GM23338 (cell line): ENCODE data around the gene CDK5RAP2. TPM values are rescaled to one million over a fixed set of nuclear protein-coding genes. Genes with fewer than 3 reads are reported as not detected.

Source experiments
- ATAC-seq: fragments of 200-7000 bp; cut with Tn5 transposase; 3 replicates; pipeline ENCODE4 v1.9.1; 2020
- DNase-seq: peaks from one replicate; pipeline ENCODE4 v3.0.0-alpha.2; 2015; ENCODE audit warnings: low spot score
- H2AFZ ChIP-seq: fragments of 200-600 bp; sonication (generic); 2 replicates; pipeline ENCODE4 v1.8.0; 2016; ENCODE audit warnings: antibody characterized with exemption, mild to moderate bottlenecking, moderate library complexity
- H3F3A ChIP-seq: fragments of 200-600 bp; sonication (generic); replicated peaks from 2 replicates; pipeline ENCODE4 v1.8.0; 2017; ENCODE audit warnings: antibody characterized with exemption, mixed run types, low read depth
- H3K27ac ChIP-seq: fragments of 200-600 bp; sonication (generic); 2 replicates; pipeline ENCODE4 v1.6.1; 2016; ENCODE audit warnings: low read depth
- H3K27me3 ChIP-seq: fragments of 200-600 bp; sonication (generic); 2 replicates; pipeline ENCODE4 v1.8.0; 2016; ENCODE audit warnings: mild to moderate bottlenecking, mixed run types, moderate library complexity; ENCODE audit not compliant: insufficient read depth
- H3K36me3 ChIP-seq: fragments of 200-600 bp; sonication (generic); 2 replicates; pipeline ENCODE4 v1.8.0; 2016; ENCODE audit warnings: mild to moderate bottlenecking; ENCODE audit not compliant: insufficient read depth
- H3K4me1 ChIP-seq: fragments of 200-600 bp; sonication (generic); 2 replicates; pipeline ENCODE4 v1.8.0; 2016; ENCODE audit warnings: mild to moderate bottlenecking, moderate library complexity; ENCODE audit not compliant: insufficient read depth
- H3K4me2 ChIP-seq: fragments of 200-600 bp; sonication (generic); 2 replicates; pipeline ENCODE4 v1.7.1; 2017; ENCODE audit warnings: mixed run types
- H3K4me3 ChIP-seq: fragments of 200-600 bp; sonication (generic); 2 replicates; pipeline ENCODE4 v1.6.1; 2016; ENCODE audit warnings: mixed run types
- H3K79me2 ChIP-seq: fragments of 200-600 bp; sonication (generic); replicated peaks from 2 replicates; pipeline ENCODE4 v1.8.0; 2017; ENCODE audit warnings: mild to moderate bottlenecking; ENCODE audit not compliant: insufficient read depth
- H3K9me2 ChIP-seq: fragments of 200-600 bp; sonication (generic); 2 replicates; pipeline ENCODE4 v1.8.0; 2017; ENCODE audit not compliant: insufficient read depth
- H4K20me1 ChIP-seq: fragments of 200-600 bp; sonication (generic); replicated peaks from 2 replicates; pipeline ENCODE4 v1.8.0; 2017; ENCODE audit warnings: mild to moderate bottlenecking; ENCODE audit not compliant: insufficient read depth
- H3K27ac Mint-ChIP-seq: 2 replicates; pipeline ENCODE4 v1.8.0; 2020; ENCODE audit warnings: inconsistent platforms, mild to moderate bottlenecking, moderate library complexity, mixed read lengths
- H3K27me3 Mint-ChIP-seq: 3 replicates; pipeline ENCODE4 v1.8.0; 2022; ENCODE audit warnings: low read depth, mild to moderate bottlenecking, moderate library complexity, mixed read lengths, inconsistent platforms; ENCODE audit not compliant: insufficient read depth, poor library complexity
- H3K36me3 Mint-ChIP-seq: 3 replicates; pipeline ENCODE4 v1.8.0; 2021; ENCODE audit warnings: low read depth, mild to moderate bottlenecking, inconsistent platforms, moderate library complexity, mixed read lengths
- H3K4me1 Mint-ChIP-seq: 3 replicates; pipeline ENCODE4 v1.8.0; 2020; ENCODE audit warnings: mild to moderate bottlenecking, inconsistent platforms, mixed read lengths
- H3K4me3 Mint-ChIP-seq: 3 replicates; pipeline ENCODE4 v1.8.0; 2021; ENCODE audit warnings: moderate library complexity, mild to moderate bottlenecking, inconsistent platforms, mixed read lengths
- H3K9me3 Mint-ChIP-seq: 3 replicates; pipeline ENCODE4 v1.8.0; 2020; ENCODE audit warnings: moderate library complexity, mild to moderate bottlenecking, inconsistent platforms, mixed read lengths
- CREB1 ChIP-seq: fragments of 250-450 bp; sonication (Bioruptor Pico); IDR thresholded peaks from 2 replicates; pipeline ENCODE4 v1.5.0; 2020; ENCODE audit warnings: low read depth, mild to moderate bottlenecking, moderate library complexity
- CTCF ChIP-seq, 2 experiments: fragments of 200-600 bp in 1 of 2; sonication (generic) in 1 of 2; conservative IDR thresholded peaks; 2 replicates each; pipeline versions ENCODE4 v1.5.1 to v1.6.1; 2016 to 2017; ENCODE audit warnings: antibody characterized with exemption in 2 of 2, low read depth in 2 of 2, mild to moderate bottlenecking in 2 of 2, moderate library complexity in 1 of 2
- EZH2 ChIP-seq: fragments of 200-600 bp; sonication (generic); IDR thresholded peaks from one replicate; pipeline ENCODE4 v1.8.0; 2017; ENCODE audit warnings: antibody characterized with exemption, mild to moderate bottlenecking, low read depth; ENCODE audit not compliant: unreplicated experiment
- EZH2phosphoT487 ChIP-seq: fragments of 200-600 bp; sonication (generic); IDR thresholded peaks from one replicate; pipeline ENCODE4 v1.8.1; 2018; ENCODE audit warnings: antibody characterized with exemption; ENCODE audit not compliant: unreplicated experiment
- JUNB ChIP-seq: IDR thresholded peaks from one replicate; pipeline ENCODE4 v1.6.1; 2016; ENCODE audit warnings: antibody characterized with exemption; ENCODE audit not compliant: unreplicated experiment
- NANOG ChIP-seq: IDR thresholded peaks from 2 replicates; pipeline ENCODE4 v1.6.1; 2016; ENCODE audit warnings: antibody characterized with exemption, borderline replicate concordance
- POLR2AphosphoS5 ChIP-seq: IDR thresholded peaks from 2 replicates; pipeline ENCODE4 v1.6.1; 2016; ENCODE audit warnings: antibody characterized with exemption, low read depth
- REST ChIP-seq: IDR thresholded peaks from one replicate; pipeline ENCODE4 v1.6.1; 2018; ENCODE audit warnings: antibody characterized with exemption; ENCODE audit not compliant: unreplicated experiment
- STAT1 ChIP-seq: IDR thresholded peaks from one replicate; pipeline ENCODE4 v1.6.1; 2016; ENCODE audit warnings: antibody characterized with exemption; ENCODE audit not compliant: unreplicated experiment
- ZNF114 ChIP-seq: fragments of 250-450 bp; sonication (Bioruptor Pico); IDR thresholded peaks from 2 replicates; pipeline ENCODE4 v1.5.0; 2020; ENCODE audit warnings: mild to moderate bottlenecking, moderate library complexity
- ZNF331 ChIP-seq: fragments of 250-450 bp; sonication (Bioruptor Pico); IDR thresholded peaks from 2 replicates; pipeline ENCODE4 v1.5.0; 2020; ENCODE audit warnings: low read depth, mild to moderate bottlenecking, moderate library complexity
- ZNF462 ChIP-seq: fragments of 250-450 bp; sonication (Bioruptor Pico); IDR thresholded peaks from 2 replicates; pipeline ENCODE4 v1.5.0; 2020; ENCODE audit warnings: mild to moderate bottlenecking, moderate library complexity
- polyA plus RNA-seq: library from polyadenylated mRNA; unstranded; fragments of >200 nt; fragmentation: Nextera tagmentation; extraction: Ambion mirVana; gene quantifications from 2 replicates; pipeline ENCODE4 v1.2.1, GENCODE V29; 2016
- total RNA-seq: library from RNA; depleted of rRNA; stranded (reverse); fragments of >200 nt; shearing (Covaris generic); gene quantifications from 2 replicates; pipeline ENCODE4 v1.2.3, GENCODE V29; 2014
- TF ChIP-seq, protein P1 (sequence below): IDR thresholded peaks from 2 replicates; pipeline ENCODE4 v1.6.1; 2016; ENCODE audit warnings: antibody characterized with exemption

Gene CDK5RAP2
- total and polyA plus RNA-seq, 2 experiments from 2014 or later = 50.7 to 65.7 TPM

- TF ChIP-seq, protein P1, sequence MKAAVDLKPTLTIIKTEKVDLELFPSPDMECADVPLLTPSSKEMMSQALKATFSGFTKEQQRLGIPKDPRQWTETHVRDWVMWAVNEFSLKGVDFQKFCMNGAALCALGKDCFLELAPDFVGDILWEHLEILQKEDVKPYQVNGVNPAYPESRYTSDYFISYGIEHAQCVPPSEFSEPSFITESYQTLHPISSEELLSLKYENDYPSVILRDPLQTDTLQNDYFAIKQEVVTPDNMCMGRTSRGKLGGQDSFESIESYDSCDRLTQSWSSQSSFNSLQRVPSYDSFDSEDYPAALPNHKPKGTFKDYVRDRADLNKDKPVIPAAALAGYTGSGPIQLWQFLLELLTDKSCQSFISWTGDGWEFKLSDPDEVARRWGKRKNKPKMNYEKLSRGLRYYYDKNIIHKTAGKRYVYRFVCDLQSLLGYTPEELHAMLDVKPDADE = no peak
- TF ChIP-seq CREB1 (CRISPR knock-in tag) (no peak), JUNB (no peak), REST (no peak), EZH2phosphoT487 (no peak), ZNF331 (CRISPR knock-in tag) (no peak), ZNF114 (no peak), STAT1 (no peak), EZH2 (no peak), NANOG (no peak), POLR2AphosphoS5 (no peak), ZNF462 (CRISPR knock-in tag) (no peak), CTCF (conservative IDR thresholded peaks at IDR 0.05; ENCODE audit: low read depth in 2 of 2) (no peak)
- Histone ChIP-seq H3K79me2 (peaks cover 4% of the 10 kb centered on the region; the same call in 1 of the 2 replicates), H3K9me2 (no peaks in the 10 kb centered on the region), H3F3A (0 out of 2 replicates have a peak, but pooled peaks cover 7% of the 10 kb centered on the region), H3K27ac (no peak overlapping the region), H3K27me3 (no peaks in the 10 kb centered on the region), H2AFZ (no peak overlapping the region), H3K4me2 (no peak overlapping the region), H3K36me3 (peaks cover 33% of the 10 kb centered on the region), H4K20me1 (peaks cover 10% of the 10 kb centered on the region), H3K4me3 (no peak overlapping the region), H3K4me1 (peaks cover 10% of the 10 kb centered on the region; the same call in 1 of the 2 replicates)
- no peak overlapping the region for H3K4me3 Mint-ChIP-seq
- no peak overlapping the region for H3K27ac Mint-ChIP-seq
- peaks cover 9% of the 10 kb centered on the region for H3K4me1 Mint-ChIP-seq
- H3K9me3 Mint-ChIP-seq = no peaks in the 10 kb centered on the region
- peaks cover 61% of the 10 kb centered on the region for H3K36me3 Mint-ChIP-seq
- no peak for DNase-seq
- ATAC-seq = no peak
- H3K27me3 Mint-ChIP-seq = no peaks in the 10 kb centered on the region
Observed at GRCh38 chr9:120534266-120534665, 45.7 kb downstream of the CDK5RAP2 start.
